HepG2 (cell line): ENCODE data around the gene RBM28. TPM values are rescaled to one million over a fixed set of nuclear protein-coding genes. Genes with fewer than 3 reads are reported as not detected.

Experiments
- ATAC-seq: fragments of 200-7000 bp; cut with Tn5 transposase; 3 replicates; pipeline ENCODE4 v1.9.1; 2020; ENCODE audit warnings: mild to moderate bottlenecking, moderate library complexity
- BruUV-seq: library from RNA; stranded (reverse); fragments of 400-500 nt; replicated peaks from 2 replicates; lab custom pipeline; 2021; lab: Mats Ljungman, UMichigan
- CTCF ChIA-PET: fragments of 300-600 bp; formaldehyde crosslinking; extraction: SDS; loops from one replicate; lab custom pipeline; 2021; ENCODE audit warnings: low total read pairs, inconsistent platforms, low intra/inter-chr PET ratio; lab: Yijun Ruan, JAX
- POLR2A ChIA-PET: fragments of 350-600 bp; sonication (Branson Sonifier 250); formaldehyde crosslinking; loops from one replicate; lab custom pipeline; 2020; ENCODE audit warnings: antibody characterized with exemption, inconsistent platforms; lab: Yijun Ruan, JAX
- DNase-seq: peaks from one replicate; pipeline ENCODE4 v3.0.0-alpha.2; 2015; ENCODE audit warnings: low spot score
- FAIRE-seq: peaks from 3 replicates; lab custom pipeline; 2011; peaks lifted over from hg19 to GRCh38; lab: Jason Lieb, UNC
- H2AFZ ChIP-seq: one replicate; pipeline ENCODE4 v1.6.1; 2011; ENCODE audit warnings: low read length, inconsistent platforms
- H3K27ac ChIP-seq: fragments of 300-600 bp; 3 replicates; pipeline ENCODE4 v1.8.0; 2011; ENCODE audit warnings: mixed run types, mild to moderate bottlenecking, mixed read lengths, low read length, inconsistent platforms; ENCODE audit not compliant: insufficient read depth; ENCODE audit errors: extremely low read length
- H3K27me3 ChIP-seq, 2 experiments: fragments of 200-600 bp in 1 of 2; 2 replicates in 1 of 2; 3 replicates in 1 of 2; pipeline versions ENCODE4 v1.6.0 to v1.8.0; 2011; ENCODE audit warnings: low read length in 2 of 2, mild to moderate bottlenecking in 2 of 2, moderate library complexity in 2 of 2, inconsistent platforms in 1 of 2; ENCODE audit not compliant: insufficient read depth in 2 of 2, control insufficient read depth in 1 of 2
- H3K36me3 ChIP-seq, 2 experiments: fragments of 200-600 bp in 1 of 2; replicated peaks in 1 of 2; 2 replicates in 1 of 2; 3 replicates in 1 of 2; pipeline versions ENCODE4 v1.5.1 to v1.8.0; 2011; ENCODE audit warnings: low read length in 2 of 2, inconsistent platforms in 1 of 2; ENCODE audit not compliant: insufficient read depth in 2 of 2, control insufficient read depth in 1 of 2
- H3K4me1 ChIP-seq: 2 replicates; pipeline ENCODE4 v1.5.1; 2012; ENCODE audit warnings: low read length, inconsistent platforms; ENCODE audit not compliant: insufficient read depth
- H3K4me2 ChIP-seq: 2 replicates; pipeline ENCODE4 v1.6.0; 2011; ENCODE audit warnings: low read depth, low read length, inconsistent platforms
- H3K4me3 ChIP-seq, 3 experiments: fragments of 200-600 bp in 1 of 3; sonication (generic), shearing (Covaris generic) in 1 of 3; replicated peaks in 1 of 3; 2 replicates each; pipeline ENCODE4 v1.5.1; 2011 to 2016; ENCODE audit warnings: low read length in 3 of 3, inconsistent platforms in 2 of 3, low read depth in 2 of 3, mild to moderate bottlenecking in 2 of 3, control low read depth in 1 of 3, mixed read lengths in 1 of 3; ENCODE audit not compliant: insufficient read depth in 1 of 3
- H3K79me2 ChIP-seq: one replicate; pipeline ENCODE4 v1.6.1; 2011; ENCODE audit warnings: low read length, inconsistent platforms; ENCODE audit not compliant: insufficient read depth
- H3K9ac ChIP-seq: 2 replicates; pipeline ENCODE4 v1.6.0; 2011; ENCODE audit warnings: mild to moderate bottlenecking, low read depth, low read length, inconsistent platforms; ENCODE audit not compliant: insufficient read depth
- H3K9me3 ChIP-seq: 2 replicates; pipeline ENCODE4 v1.5.1; 2012; ENCODE audit warnings: mild to moderate bottlenecking, low read length
- H4K20me1 ChIP-seq: 2 replicates; pipeline ENCODE4 v1.6.0; 2011; ENCODE audit warnings: inconsistent platforms, mild to moderate bottlenecking, low read length, moderate library complexity; ENCODE audit not compliant: insufficient read depth
- NR0B2 ChIP-seq: sonication (generic); formaldehyde crosslinking; IDR thresholded peaks from 2 replicates; pipeline ENCODE4 v1.4.0; 2020; ENCODE audit warnings: mild to moderate bottlenecking, missing genetic modification reagents
- RBM22 ChIP-seq: fragments of 200-400 bp; formaldehyde crosslinking; optimal IDR thresholded peaks from 2 replicates; pipeline ENCODE3; 2017; ENCODE audit warnings: mild to moderate bottlenecking, low read length, moderate library complexity
- SKI ChIP-seq: fragments of 450-650 bp; IDR thresholded peaks from one replicate; pipeline ENCODE4 v1.6.1; 2018; ENCODE audit warnings: mild to moderate bottlenecking; ENCODE audit not compliant: partially characterized antibody
- SUZ12 ChIP-seq: fragments of 150-350 bp; IDR thresholded peaks from 2 replicates; pipeline ENCODE4 v1.6.1; 2014; ENCODE audit warnings: low read depth, low read length
- YY1 ChIP-seq: IDR thresholded peaks from 2 replicates; pipeline ENCODE4 v1.6.1; 2011; ENCODE audit warnings: low read length, low read depth, moderate library complexity, mild to moderate bottlenecking; ENCODE audit not compliant: insufficient read depth, insufficient replicate concordance
- WGBS: methylation state at CpG from one replicate; pipeline ENCODE4 v1.1.6; 2017; ENCODE audit warnings: low lambda C conversion rate; 5-methylcytosine and 5-hydroxymethylcytosine counted together
- in situ Hi-C: cut with HindIII; loops from 2 replicates; pipeline ENCODE4 v1.10.0; 2017; ENCODE audit warnings: low pct_unique_long_range_greater_than_20kb; ENCODE audit not compliant: extremely low pct_ligation_motif_present
- intact Hi-C: fragments of 100-400 bp; cut with micrococcal nuclease; formaldehyde crosslinking; loops from one replicate; pipeline ENCODE4 v1.10.0; 2022; ENCODE audit not compliant: unreplicated experiment
- polyA plus RNA-seq, 8 experiments: library from polyadenylated mRNA; depleted of rRNA in 3 of 8; stranded (reverse) in 7 of 8; unstranded in 1 of 8; fragments of >200 nt; fragmentation: Illumina TruSeq in 4 of 8; extraction: Trizol in 4 of 8; gene quantifications; 2 replicates each; pipeline versions ENCODE4 v1.2.1 to v1.2.3, GENCODE V29; 2011 to 2016; ENCODE audit warnings: low read depth in 4 of 8, missing spikeins in 1 of 8, mixed read lengths in 1 of 8; ENCODE audit not compliant: insufficient read depth in 1 of 8
- total RNA-seq, 5 experiments: library from RNA; depleted of rRNA; stranded (reverse); fragments of >200 nt; fragmentation: Illumina TruSeq; extraction: Trizol; gene quantifications; 2 replicates each; pipeline ENCODE4 v1.2.3, GENCODE V29; 2016; ENCODE audit warnings: low read depth in 1 of 5
- TF ChIP-seq, protein P1 (sequence below): sonication (generic); formaldehyde crosslinking; IDR thresholded peaks from 2 replicates; pipeline ENCODE4 v1.5.0; 2020; ENCODE audit warnings: mild to moderate bottlenecking, missing genetic modification reagents, moderate library complexity
- TF ChIP-seq, protein P2 (sequence below): sonication (generic); formaldehyde crosslinking; IDR thresholded peaks from 2 replicates; pipeline ENCODE4 v1.4.0; 2020; ENCODE audit warnings: low read depth, missing genetic modification reagents

The RBM28 gene
- total and polyA plus RNA-seq, 2 of the 13 experiments (the other 11 are each of a cell fraction or from before 2014, with no cell fraction given), result 20.5 to 49.0 TPM

GRCh38 chr7:128389085-128389617 is 45.4 kb upstream of the RBM28 start:
- H3K79me2 ChIP-seq, result no peaks in the 10 kb centered on the region
- no TSS peak for BruUV-seq
- peaks cover 0 to 2% of the 10 kb centered on the region in 2 experiments; a peak in 2 of 5 replicates for H3K36me3 ChIP-seq
- no peaks in the 10 kb centered on the region for H3K9me3 ChIP-seq
- 0% methylated on average over 1 of the region's 2 CpGs for WGBS
- no peak overlapping the region for H3K27ac ChIP-seq
- ATAC-seq, result peak; percentile 52
- no peak overlapping the region for H3K4me3 ChIP-seq
- TF ChIP-seq YY1, result no peak
- TF ChIP-seq, protein P1, sequence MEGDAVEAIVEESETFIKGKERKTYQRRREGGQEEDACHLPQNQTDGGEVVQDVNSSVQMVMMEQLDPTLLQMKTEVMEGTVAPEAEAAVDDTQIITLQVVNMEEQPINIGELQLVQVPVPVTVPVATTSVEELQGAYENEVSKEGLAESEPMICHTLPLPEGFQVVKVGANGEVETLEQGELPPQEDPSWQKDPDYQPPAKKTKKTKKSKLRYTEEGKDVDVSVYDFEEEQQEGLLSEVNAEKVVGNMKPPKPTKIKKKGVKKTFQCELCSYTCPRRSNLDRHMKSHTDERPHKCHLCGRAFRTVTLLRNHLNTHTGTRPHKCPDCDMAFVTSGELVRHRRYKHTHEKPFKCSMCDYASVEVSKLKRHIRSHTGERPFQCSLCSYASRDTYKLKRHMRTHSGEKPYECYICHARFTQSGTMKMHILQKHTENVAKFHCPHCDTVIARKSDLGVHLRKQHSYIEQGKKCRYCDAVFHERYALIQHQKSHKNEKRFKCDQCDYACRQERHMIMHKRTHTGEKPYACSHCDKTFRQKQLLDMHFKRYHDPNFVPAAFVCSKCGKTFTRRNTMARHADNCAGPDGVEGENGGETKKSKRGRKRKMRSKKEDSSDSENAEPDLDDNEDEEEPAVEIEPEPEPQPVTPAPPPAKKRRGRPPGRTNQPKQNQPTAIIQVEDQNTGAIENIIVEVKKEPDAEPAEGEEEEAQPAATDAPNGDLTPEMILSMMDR (CRISPR knock-in tag), result 0 out of 2 replicates have a peak, but pooled peaks have one; percentile 19
- no peak for TF ChIP-seq SKI
- no peak for TF ChIP-seq RBM22
- no peak for TF ChIP-seq NR0B2
- TF ChIP-seq SUZ12, result no peak
- TF ChIP-seq, protein P2, sequence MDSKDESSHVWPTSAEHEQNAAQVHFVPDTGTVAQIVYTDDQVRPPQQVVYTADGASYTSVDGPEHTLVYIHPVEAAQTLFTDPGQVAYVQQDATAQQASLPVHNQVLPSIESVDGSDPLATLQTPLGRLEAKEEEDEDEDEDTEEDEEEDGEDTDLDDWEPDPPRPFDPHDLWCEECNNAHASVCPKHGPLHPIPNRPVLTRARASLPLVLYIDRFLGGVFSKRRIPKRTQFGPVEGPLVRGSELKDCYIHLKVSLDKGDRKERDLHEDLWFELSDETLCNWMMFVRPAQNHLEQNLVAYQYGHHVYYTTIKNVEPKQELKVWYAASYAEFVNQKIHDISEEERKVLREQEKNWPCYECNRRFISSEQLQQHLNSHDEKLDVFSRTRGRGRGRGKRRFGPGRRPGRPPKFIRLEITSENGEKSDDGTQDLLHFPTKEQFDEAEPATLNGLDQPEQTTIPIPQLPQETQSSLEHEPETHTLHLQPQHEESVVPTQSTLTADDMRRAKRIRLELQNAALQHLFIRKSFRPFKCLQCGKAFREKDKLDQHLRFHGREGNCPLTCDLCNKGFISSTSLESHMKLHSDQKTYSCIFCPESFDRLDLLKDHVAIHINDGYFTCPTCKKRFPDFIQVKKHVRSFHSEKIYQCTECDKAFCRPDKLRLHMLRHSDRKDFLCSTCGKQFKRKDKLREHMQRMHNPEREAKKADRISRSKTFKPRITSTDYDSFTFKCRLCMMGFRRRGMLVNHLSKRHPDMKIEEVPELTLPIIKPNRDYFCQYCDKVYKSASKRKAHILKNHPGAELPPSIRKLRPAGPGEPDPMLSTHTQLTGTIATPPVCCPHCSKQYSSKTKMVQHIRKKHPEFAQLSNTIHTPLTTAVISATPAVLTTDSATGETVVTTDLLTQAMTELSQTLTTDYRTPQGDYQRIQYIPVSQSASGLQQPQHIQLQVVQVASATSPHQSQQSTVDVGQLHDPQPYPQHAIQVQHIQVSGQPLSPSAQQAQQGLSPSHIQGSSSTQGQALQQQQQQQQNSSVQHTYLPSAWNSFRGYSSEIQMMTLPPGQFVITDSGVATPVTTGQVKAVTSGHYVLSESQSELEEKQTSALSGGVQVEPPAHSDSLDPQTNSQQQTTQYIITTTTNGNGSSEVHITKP, result no peak
- H2AFZ ChIP-seq, result no peak overlapping the region
- ChIA-PET POLR2A (no interaction called here), CTCF (interaction anchor here (1.8 kb wide), 1 partner anchor 42 kb away, joined by 9 read pairs; no protein-coding TSS in a partner anchor)
- no peak overlapping the region for H3K4me2 ChIP-seq
- FAIRE-seq, result no peak
- intact Hi-C loops, result no loop called here
- 0 out of 5 replicates have a peak, but pooled peaks cover 1 to 5% of the 10 kb centered on the region in 2 experiments for H3K27me3 ChIP-seq
- H3K9ac ChIP-seq, result no peak overlapping the region
- no peaks in the 10 kb centered on the region for H4K20me1 ChIP-seq
- in situ Hi-C loops, result no loop called here
- peaks cover 21% of the 10 kb centered on the region; the same call in 1 of the 2 replicates for H3K4me1 ChIP-seq
- DNase-seq, result no peak
